HG02798 (cell line): Measurements from ENCODE around the gene SSRP1.
A peak's percentile ranks its signal among the peaks of the same experiment; 100 is the strongest.

Experiments
- ATAC-seq: cut with Tn5 transposase; IDR thresholded peaks from one replicate; pipeline ENCODE4 v1.9.1; 2021; ENCODE audit warnings: mild to moderate bottlenecking; ENCODE audit not compliant: unreplicated experiment, poor library complexity

The SSRP1 gene

DNA sequence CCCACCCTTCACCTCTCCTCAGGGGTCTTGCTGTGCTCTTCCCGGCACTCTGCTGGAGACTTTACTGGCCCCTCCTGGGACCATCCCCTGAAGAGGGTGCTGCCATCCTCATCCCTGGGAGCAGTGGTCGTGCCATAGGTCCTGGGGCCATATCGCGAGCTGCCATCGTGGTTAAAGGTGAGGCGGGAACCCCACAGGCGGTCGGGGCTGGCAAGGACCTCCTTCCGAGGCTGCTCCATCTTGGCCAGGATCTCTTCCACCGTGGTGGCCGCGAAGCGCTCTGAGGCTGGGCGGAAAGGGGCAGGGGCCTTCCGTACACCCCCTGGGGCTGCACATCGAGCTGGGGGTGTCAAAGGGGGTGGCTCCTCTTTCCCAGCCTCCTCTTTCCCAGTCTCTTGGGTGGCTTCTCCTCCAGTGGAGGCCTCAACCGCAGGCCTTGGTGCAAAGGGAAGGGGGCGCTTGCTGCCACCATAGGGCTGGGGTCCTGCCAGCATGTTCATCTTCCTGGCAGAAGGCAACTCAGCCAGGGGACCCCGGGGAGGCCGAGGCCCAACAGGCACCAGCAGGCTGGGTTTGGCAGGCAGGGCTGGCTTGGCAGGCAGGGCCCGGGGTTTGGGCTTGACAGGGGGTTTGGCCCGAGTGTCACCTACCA is 15.5 kb downstream of the SSRP1 start:
- ATAC-seq: no peak

DNA sequence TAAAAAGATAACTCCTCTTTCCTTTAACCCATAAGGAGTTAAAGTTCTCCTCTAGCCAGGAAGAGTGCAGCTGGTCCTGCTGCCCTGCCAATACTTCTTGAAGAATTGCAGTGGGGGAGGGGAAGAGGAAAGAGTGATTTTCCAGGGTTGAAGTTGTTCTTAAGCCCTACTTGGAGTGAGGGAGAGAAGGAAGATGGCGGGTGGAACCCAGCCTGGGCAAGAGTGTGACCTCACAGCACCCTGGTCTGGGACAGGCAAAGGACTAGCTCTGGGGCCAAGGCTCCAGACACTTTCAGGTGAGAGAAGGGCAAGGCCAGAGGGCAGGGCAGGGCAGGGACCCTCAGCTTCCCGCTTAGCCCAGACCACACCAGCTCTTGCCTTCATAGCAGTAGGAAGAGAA is 17.5 kb downstream of the SSRP1 start:
- no peak for ATAC-seq

GRCh38 chr11:57316017-57316416 is 19.7 kb downstream of the SSRP1 start:
- ATAC-seq: no peak

DNA sequence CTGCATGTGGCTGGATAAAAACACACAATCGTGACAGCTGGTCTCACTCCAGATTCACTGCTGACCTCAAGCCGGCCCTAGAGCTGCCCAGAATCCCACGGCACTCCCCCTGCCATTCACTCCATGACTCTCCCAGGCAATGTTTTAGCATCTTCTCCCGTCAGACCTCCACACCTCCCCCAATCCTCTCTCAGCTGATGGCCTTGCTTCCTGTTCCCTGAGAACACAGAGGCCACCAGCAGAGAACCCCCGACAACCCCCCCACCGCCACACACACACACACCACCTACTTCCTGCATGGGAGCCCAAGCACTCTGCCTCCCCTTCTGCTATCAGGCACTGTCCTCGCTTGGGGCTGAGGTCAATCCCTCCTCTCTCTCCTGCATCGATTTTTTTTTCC is 20.2 kb downstream of the SSRP1 start:
- ATAC-seq: no peak

DNA sequence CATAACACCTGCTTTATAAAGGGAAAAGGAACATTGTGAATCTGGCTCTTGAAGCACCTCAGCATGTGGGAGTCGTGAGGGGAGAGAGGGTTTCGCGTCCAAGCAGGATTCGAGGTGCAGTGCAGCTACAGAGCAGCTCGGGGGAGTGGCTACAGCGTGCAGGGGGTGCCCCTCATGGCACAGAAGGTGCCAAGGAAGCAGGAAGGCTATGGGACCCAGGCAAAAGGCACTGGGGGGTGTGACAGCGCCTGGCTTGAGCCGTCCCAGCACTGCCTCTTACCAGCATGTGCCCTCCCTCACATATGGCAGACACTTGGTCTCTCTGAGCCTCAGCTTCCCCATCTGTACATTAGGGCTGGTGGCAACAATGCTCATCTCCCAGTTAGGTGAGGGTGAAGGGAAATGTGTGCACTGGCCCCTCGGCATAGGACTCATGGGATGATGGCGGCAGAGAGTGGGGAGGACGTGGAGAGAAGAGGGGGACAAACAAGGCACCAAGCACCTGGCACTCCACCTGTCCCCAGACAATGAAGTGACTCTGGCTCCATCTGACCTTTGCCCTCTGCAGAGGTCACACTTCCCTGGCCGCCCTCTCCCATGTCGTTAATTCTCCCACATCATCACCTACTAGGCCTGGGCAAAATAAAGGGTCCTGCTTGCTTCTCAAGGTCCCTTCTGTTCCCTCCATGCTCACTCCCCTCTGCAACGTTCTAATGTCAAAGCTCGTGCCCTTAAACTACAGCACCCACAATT is 21.3 kb downstream of the SSRP1 start:
- no peak for ATAC-seq

GRCh38 chr11:57313788-57314135 is 21.9 kb downstream of the SSRP1 start:
- ATAC-seq: no peak

- no peak for ATAC-seq
Observed at GRCh38 chr11:57313071-57313787, 22.5 kb downstream of the SSRP1 start.

DNA sequence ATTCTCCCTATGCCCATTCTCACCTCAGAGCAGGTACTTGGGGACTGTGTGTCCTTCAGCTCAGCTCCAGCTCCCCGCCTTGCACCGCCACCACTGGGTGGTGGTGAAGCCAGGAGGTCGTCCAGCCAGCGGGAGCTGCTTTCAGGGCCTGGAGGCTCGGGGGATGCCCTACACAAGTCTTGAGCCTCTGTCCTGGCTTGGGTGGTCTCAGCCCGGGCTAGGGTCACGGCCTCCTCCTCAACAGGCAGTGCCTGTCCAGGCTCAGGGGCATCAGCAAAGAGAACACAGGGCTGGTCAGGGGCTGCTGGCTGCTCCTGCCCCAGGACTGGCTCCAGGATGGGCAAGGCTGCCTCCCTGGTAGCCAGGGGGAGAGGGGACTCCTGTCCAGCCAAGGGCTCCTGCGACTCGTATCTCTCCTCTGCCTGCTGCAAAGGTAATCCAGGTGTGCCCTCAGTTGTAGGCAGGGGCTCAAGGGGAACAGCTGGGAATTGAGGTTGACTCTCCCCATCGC is 23.1 kb downstream of the SSRP1 start:
- ATAC-seq: no peak

GRCh38 chr11:57311109-57311936 is 24.4 kb downstream of the SSRP1 start:
- peak; percentile 95 for ATAC-seq

GRCh38 chr11:57310630-57311086 is 25.0 kb downstream of the SSRP1 start:
- no peak for ATAC-seq

DNA sequence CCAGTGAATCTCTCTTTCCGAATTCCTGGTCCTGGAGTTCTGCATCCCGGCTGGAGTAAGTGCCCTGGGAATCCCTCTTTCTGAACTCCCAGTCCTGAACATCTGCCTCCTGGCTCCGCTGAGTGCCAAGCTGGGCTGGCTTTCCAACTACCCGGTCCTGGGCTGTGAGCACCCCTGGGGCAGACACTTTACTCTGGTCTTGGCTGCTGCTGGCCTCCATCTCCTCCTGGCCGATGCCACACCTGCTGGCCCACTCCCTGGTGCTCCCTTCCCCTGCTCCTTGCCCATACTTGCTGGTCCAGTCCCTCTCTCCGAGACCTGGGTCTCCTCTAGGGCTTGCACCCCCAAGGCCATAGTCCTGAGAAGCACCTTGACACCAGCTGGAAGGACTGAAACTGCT is 25.6 kb downstream of the SSRP1 start:
- no peak for ATAC-seq

GRCh38 chr11:57309106-57310059 is 26.3 kb downstream of the SSRP1 start:
- ATAC-seq: no peak

GRCh38 chr11:57308426-57309060 is 27.1 kb downstream of the SSRP1 start:
- no peak for ATAC-seq

DNA sequence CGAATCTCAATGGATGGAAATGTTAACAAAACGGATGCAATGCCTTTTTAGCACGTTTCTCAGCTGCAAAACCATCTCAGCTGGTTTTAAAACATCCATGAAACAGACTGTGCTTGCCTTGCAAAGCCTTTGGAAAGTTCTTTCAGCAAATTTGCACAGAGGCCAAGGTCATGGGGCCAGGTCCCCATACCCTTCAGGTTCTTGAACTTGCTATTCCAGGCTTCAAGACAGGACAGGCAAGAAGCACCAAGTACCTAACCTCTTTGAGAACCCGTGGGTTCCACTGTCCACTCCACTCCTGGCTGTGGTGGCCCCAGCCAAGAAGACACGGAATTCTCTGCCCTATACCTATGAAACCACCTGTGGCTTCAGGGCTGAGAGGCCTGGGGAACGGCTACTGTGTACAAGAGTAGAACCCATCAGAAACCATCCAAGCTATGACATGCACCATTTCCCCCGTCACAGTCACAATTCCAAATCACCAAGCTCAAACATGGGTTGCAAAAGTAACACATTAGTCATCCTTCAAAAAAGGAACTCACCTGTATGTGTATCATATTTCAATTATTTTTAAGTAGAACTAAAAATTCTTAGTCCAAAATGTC is 27.9 kb downstream of the SSRP1 start:
- no peak for ATAC-seq

DNA sequence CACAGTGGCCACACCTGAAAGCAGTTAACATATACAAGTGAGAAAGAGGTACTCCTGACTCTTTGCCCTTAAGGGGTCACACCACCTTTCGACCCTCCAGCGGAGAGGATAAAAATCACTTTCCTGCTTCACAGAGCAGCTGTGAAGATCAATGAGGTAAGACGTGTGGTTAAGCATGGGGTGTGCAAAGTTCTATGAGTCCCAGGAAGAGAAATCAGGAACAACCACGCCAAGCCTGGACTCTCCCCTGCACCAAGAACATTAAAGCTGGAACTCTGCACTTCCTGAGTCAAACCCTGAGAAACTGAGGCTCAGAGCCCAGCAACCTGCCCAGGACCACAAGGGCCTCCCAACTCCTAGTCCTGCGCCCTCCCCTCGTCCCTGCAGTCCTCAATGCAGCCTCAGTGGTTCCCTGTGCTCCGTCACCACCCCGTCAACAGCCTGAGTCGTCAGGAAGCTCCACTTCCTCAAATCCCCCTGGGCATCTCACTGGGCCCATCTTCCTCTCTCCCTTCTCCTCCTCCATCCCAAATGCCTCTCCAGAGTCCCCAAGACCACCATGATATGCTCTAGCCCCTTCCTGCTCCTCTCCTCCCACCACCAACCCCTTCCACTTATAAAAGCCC is 28.6 kb downstream of the SSRP1 start:
- no peak for ATAC-seq

GRCh38 chr11:57306161-57306876 is 29.4 kb downstream of the SSRP1 start:
- ATAC-seq: no peak

DNA sequence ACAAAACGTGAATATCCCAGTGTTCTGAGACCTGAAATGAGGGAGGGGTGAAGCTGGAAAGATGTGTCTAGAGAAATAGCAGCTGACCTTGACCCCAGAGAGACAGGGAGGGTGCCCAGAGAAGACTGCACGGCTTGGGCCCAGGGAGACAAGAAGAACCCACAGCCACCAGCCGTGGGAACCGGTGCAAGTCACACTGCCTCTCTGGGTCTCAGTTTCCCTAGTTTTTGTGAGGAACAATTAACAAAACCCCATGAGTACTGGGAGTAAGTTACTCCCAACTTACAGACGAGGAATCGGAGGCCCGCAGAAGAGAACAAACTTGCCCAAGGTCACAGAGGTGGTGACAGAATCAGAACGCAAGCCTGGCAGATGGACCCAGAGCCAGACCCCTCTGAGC is 30.2 kb downstream of the SSRP1 start:
- ATAC-seq: no peak
